Measurements from ENCODE around the gene UPF1.

DNA sequence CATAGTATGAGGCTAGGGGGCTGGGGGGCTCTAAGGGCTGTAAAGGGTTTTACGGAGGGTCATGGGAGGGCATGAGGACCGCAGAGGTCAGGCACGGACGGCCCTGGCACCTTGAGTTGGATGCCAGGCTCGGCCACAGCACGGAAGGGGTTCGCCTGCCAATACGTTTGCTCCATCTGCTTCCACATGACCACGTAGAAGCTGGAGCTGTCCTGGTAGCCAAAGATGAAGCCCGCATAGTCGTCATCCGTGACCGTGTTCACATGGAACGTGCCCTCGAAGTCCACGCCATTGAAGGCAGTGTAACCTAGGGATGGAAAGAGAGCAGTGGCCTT is 47.0 kb upstream of the UPF1 start:
- TF ChIP-seq, protein P1, sequence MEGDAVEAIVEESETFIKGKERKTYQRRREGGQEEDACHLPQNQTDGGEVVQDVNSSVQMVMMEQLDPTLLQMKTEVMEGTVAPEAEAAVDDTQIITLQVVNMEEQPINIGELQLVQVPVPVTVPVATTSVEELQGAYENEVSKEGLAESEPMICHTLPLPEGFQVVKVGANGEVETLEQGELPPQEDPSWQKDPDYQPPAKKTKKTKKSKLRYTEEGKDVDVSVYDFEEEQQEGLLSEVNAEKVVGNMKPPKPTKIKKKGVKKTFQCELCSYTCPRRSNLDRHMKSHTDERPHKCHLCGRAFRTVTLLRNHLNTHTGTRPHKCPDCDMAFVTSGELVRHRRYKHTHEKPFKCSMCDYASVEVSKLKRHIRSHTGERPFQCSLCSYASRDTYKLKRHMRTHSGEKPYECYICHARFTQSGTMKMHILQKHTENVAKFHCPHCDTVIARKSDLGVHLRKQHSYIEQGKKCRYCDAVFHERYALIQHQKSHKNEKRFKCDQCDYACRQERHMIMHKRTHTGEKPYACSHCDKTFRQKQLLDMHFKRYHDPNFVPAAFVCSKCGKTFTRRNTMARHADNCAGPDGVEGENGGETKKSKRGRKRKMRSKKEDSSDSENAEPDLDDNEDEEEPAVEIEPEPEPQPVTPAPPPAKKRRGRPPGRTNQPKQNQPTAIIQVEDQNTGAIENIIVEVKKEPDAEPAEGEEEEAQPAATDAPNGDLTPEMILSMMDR (tag by site-specific recombination; IDR thresholded peaks at IDR 0.05) = no peak
- no peak for TF ChIP-seq ZNF169 (tag by site-specific recombination; IDR thresholded peaks at IDR 0.05)
- no peak for TF ChIP-seq KLF9 (tag by site-specific recombination; IDR thresholded peaks at IDR 0.05; ENCODE audit: low read depth)
- TF ChIP-seq, protein P2, sequence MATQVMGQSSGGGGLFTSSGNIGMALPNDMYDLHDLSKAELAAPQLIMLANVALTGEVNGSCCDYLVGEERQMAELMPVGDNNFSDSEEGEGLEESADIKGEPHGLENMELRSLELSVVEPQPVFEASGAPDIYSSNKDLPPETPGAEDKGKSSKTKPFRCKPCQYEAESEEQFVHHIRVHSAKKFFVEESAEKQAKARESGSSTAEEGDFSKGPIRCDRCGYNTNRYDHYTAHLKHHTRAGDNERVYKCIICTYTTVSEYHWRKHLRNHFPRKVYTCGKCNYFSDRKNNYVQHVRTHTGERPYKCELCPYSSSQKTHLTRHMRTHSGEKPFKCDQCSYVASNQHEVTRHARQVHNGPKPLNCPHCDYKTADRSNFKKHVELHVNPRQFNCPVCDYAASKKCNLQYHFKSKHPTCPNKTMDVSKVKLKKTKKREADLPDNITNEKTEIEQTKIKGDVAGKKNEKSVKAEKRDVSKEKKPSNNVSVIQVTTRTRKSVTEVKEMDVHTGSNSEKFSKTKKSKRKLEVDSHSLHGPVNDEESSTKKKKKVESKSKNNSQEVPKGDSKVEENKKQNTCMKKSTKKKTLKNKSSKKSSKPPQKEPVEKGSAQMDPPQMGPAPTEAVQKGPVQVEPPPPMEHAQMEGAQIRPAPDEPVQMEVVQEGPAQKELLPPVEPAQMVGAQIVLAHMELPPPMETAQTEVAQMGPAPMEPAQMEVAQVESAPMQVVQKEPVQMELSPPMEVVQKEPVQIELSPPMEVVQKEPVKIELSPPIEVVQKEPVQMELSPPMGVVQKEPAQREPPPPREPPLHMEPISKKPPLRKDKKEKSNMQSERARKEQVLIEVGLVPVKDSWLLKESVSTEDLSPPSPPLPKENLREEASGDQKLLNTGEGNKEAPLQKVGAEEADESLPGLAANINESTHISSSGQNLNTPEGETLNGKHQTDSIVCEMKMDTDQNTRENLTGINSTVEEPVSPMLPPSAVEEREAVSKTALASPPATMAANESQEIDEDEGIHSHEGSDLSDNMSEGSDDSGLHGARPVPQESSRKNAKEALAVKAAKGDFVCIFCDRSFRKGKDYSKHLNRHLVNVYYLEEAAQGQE (tag by site-specific recombination; IDR thresholded peaks at IDR 0.05) = no peak
- TF ChIP-seq, protein P3, sequence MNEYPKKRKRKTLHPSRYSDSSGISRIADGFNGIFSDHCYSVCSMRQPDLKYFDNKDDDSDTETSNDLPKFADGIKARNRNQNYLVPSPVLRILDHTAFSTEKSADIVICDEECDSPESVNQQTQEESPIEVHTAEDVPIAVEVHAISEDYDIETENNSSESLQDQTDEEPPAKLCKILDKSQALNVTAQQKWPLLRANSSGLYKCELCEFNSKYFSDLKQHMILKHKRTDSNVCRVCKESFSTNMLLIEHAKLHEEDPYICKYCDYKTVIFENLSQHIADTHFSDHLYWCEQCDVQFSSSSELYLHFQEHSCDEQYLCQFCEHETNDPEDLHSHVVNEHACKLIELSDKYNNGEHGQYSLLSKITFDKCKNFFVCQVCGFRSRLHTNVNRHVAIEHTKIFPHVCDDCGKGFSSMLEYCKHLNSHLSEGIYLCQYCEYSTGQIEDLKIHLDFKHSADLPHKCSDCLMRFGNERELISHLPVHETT (tag by site-specific recombination; IDR thresholded peaks at IDR 0.05) = no peak
- no peak for TF ChIP-seq YY1 (tag by site-specific recombination; IDR thresholded peaks at IDR 0.05)
- TF ChIP-seq, protein P4, sequence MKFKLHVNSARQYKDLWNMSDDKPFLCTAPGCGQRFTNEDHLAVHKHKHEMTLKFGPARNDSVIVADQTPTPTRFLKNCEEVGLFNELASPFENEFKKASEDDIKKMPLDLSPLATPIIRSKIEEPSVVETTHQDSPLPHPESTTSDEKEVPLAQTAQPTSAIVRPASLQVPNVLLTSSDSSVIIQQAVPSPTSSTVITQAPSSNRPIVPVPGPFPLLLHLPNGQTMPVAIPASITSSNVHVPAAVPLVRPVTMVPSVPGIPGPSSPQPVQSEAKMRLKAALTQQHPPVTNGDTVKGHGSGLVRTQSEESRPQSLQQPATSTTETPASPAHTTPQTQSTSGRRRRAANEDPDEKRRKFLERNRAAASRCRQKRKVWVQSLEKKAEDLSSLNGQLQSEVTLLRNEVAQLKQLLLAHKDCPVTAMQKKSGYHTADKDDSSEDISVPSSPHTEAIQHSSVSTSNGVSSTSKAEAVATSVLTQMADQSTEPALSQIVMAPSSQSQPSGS (tag by site-specific recombination; IDR thresholded peaks at IDR 0.05; ENCODE audit: low read depth) = no peak
- no peak for TF ChIP-seq ZNF654 (tag by site-specific recombination; IDR thresholded peaks at IDR 0.05; ENCODE audit: low read depth)
- TF ChIP-seq ZNF558 (tag by site-specific recombination; IDR thresholded peaks at IDR 0.05) = no peak

Measured in HEK293 (cell line).